ENCODE data around the gene TMEM214. TPM values are rescaled to one million over a fixed set of nuclear protein-coding genes. Genes with fewer than 3 reads are reported as not detected.

Gene TMEM214
- total and polyA plus RNA-seq, 2 donors from 2014 or later, result 50.5 to 74.8 TPM

GRCh38 chr2:27042159-27042661, 9.4 kb downstream of the TMEM214 start:
- Histone ChIP-seq H3K27me3 (ENCODE audit: control insufficient read depth, insufficient read depth, low read length) (no peaks in the 10 kb centered on the region), H3K4me3 (ENCODE audit: low read length in 3 of 3) (peak overlapping the region in 1 of 3 donors; percentile 13), H3K27ac (ENCODE audit: low read depth in 2 of 2, low read length in 2 of 2) (peak overlapping the region in 1 of 2 donors; percentile 41), H3K36me3 (ENCODE audit: control insufficient read depth in 2 of 3, insufficient read depth in 3 of 3, low read length in 3 of 3) (peaks cover 0 to 29% (median 25%) of the 10 kb centered on the region in 3 donors), H3K4me1 (ENCODE audit: control insufficient read depth in 2 of 3, insufficient read depth in 2 of 3, low read depth in 1 of 3, low read length in 3 of 3) (peaks cover 2 to 11% (median 7%) of the 10 kb centered on the region in 3 donors), H3K9ac (ENCODE audit: low read length in 3 of 3) (no peak overlapping the region), H3K9me3 (ENCODE audit: control insufficient read depth in 2 of 3, insufficient read depth in 1 of 3, low read length in 3 of 3) (no peaks in the 10 kb centered on the region)
- no peak for TF ChIP-seq CTCF (IDR thresholded peaks at IDR 0.05; ENCODE audit: borderline replicate concordance, extremely low read depth, insufficient read depth)
- FAIRE-seq (no peak), DNase-seq (peak in 2 of 5 donors; percentile 62 to 67)
- intact Hi-C loops (cut with DNase I), result no loop called here

GRCh38 chr2:27042985-27043634, 10.3 kb downstream of the TMEM214 start:
- Histone ChIP-seq H3K4me1 (ENCODE audit: control insufficient read depth in 2 of 3, insufficient read depth in 2 of 3, low read depth in 1 of 3, low read length in 3 of 3) (peaks cover 2 to 11% (median 7%) of the 10 kb centered on the region in 3 donors), H3K4me3 (ENCODE audit: low read length in 3 of 3) (no peak overlapping the region), H3K27me3 (ENCODE audit: control insufficient read depth, insufficient read depth, low read length) (no peaks in the 10 kb centered on the region), H3K9me3 (ENCODE audit: control insufficient read depth in 2 of 3, insufficient read depth in 1 of 3, low read length in 3 of 3) (no peaks in the 10 kb centered on the region), H3K36me3 (ENCODE audit: control insufficient read depth in 2 of 3, insufficient read depth in 3 of 3, low read length in 3 of 3) (peaks cover 0 to 20% (median 17%) of the 10 kb centered on the region in 3 donors), H3K27ac (ENCODE audit: low read depth in 2 of 2, low read length in 2 of 2) (no peak overlapping the region), H3K9ac (ENCODE audit: low read length in 3 of 3) (no peak overlapping the region)
- no peak for DNase-seq
- intact Hi-C loops (cut with DNase I), result no loop called here
- FAIRE-seq, result no peak
- TF ChIP-seq CTCF (IDR thresholded peaks at IDR 0.05; ENCODE audit: borderline replicate concordance, extremely low read depth, insufficient read depth), result no peak

GRCh38 chr2:27049422-27050280, 16.9 kb downstream of the TMEM214 start:
- H3K36me3 ChIP-seq (ENCODE audit: control insufficient read depth in 2 of 3, insufficient read depth in 3 of 3, low read length in 3 of 3), result peaks cover 0 to 12% (median 0%) of the 10 kb centered on the region in 3 donors
- H3K27me3 ChIP-seq (ENCODE audit: control insufficient read depth, insufficient read depth, low read length), result no peaks in the 10 kb centered on the region
- H3K9me3 ChIP-seq (ENCODE audit: control insufficient read depth in 2 of 3, insufficient read depth in 1 of 3, low read length in 3 of 3), result no peaks in the 10 kb centered on the region
- H3K4me3 ChIP-seq (ENCODE audit: low read length in 3 of 3), result peak overlapping the region; percentile 87 to 95 (median 90)
- FAIRE-seq (no peak), DNase-seq (peak in 2 of 5 donors; percentile 76 to 89)
- TF ChIP-seq CTCF (IDR thresholded peaks at IDR 0.05; ENCODE audit: borderline replicate concordance, extremely low read depth, insufficient read depth), result no peak
- peak overlapping the region; percentile 65 to 93 (median 88) for H3K9ac ChIP-seq (ENCODE audit: low read length in 3 of 3)
- intact Hi-C loops (cut with DNase I), result no loop called here
- peak overlapping the region; percentile 83 to 97 for H3K27ac ChIP-seq (ENCODE audit: low read depth in 2 of 2, low read length in 2 of 2)
- peaks cover 2 to 14% (median 2%) of the 10 kb centered on the region in 3 donors for H3K4me1 ChIP-seq (ENCODE audit: control insufficient read depth in 2 of 3, insufficient read depth in 2 of 3, low read depth in 1 of 3, low read length in 3 of 3)
